T-helper 17 cell (primary cell): ENCODE results near the gene HOXC10. TPM values are rescaled to one million over a fixed set of nuclear protein-coding genes. Genes with fewer than 3 reads are reported as not detected.
A peak's percentile ranks its signal among the peaks of the same experiment; 100 is the strongest.

Experiments used
- ATAC-seq: fragments of 150-1000 bp; cut with Tn5 transposase; 2 replicates; pipeline ENCODE4 v1.10.0; 2021; ENCODE audit warnings: mild to moderate bottlenecking, moderate library complexity
- DNase-seq, 3 donors: peaks; one replicate each; pipeline versions ENCODE4 v3.0.0 to v3.0.0-alpha.2; 2020 to 2021
- H3K9me3 ChIP-seq: one replicate; pipeline ENCODE4 v1.7.0; 2013; ENCODE audit warnings: low read length, mild to moderate bottlenecking; ENCODE audit not compliant: control insufficient read depth, poor library complexity, severe bottlenecking
- H3K27ac Mint-ChIP-seq: one replicate; pipeline ENCODE4 v1.8.0; 2022; ENCODE audit warnings: mild to moderate bottlenecking, moderate library complexity, mixed read lengths
- H3K27me3 Mint-ChIP-seq: one replicate; pipeline ENCODE4 v1.8.0; 2022; ENCODE audit warnings: mixed read lengths
- H3K36me3 Mint-ChIP-seq: one replicate; pipeline ENCODE4 v1.8.0; 2022; ENCODE audit warnings: low read depth, mixed read lengths
- H3K4me1 Mint-ChIP-seq: one replicate; pipeline ENCODE4 v1.8.0; 2022; ENCODE audit warnings: mild to moderate bottlenecking, mixed read lengths
- H3K4me3 Mint-ChIP-seq: one replicate; pipeline ENCODE4 v1.8.0; 2022; ENCODE audit warnings: mild to moderate bottlenecking, moderate library complexity, mixed read lengths
- total RNA-seq, 4 donors: library from RNA in 2 of 4; stranded (reverse) in 2 of 4; gene quantifications; one replicate each; pipeline ENCODE4 v1.2.3 and lab custom pipeline; 2022 to 2026

Gene HOXC10
- total RNA-seq (not detected), total RNA-seq (lab: John Stamatoyannopoulos, UW) (0 reads per million in 2 donors)

GRCh38 chr12:53984901-53985691 is at the start of gene HOXC10:
TSS of gene HOXC10 (plus strand) at chr12:53985146. CDS start at chr12:53985260, 114 bp downstream.
- H3K9me3 ChIP-seq: no peaks in the 10 kb centered on the region
- peak; percentile 47 for ATAC-seq
- Mint-ChIP-seq H3K36me3 (no peaks in the 10 kb centered on the region), H3K27me3 (peaks cover 91% of the 10 kb centered on the region), H3K4me3 (peak within 1 kb of the TSS; percentile 82), H3K27ac (peak within 1 kb of the TSS; percentile 80), H3K4me1 (peaks cover 41% of the 10 kb centered on the region)
- DNase-seq: peak in 2 of 3 donors; percentile 44

- ATAC-seq (no peak), DNase-seq (no peak)
- peak overlapping the region; percentile 15 for H3K4me3 Mint-ChIP-seq
- H3K27ac Mint-ChIP-seq: peak overlapping the region; percentile 37
- H3K4me1 Mint-ChIP-seq: peaks cover 9% of the 10 kb centered on the region
- H3K9me3 ChIP-seq: peaks cover 4% of the 10 kb centered on the region
- H3K27me3 Mint-ChIP-seq: peaks cover 77% of the 10 kb centered on the region
- H3K36me3 Mint-ChIP-seq: peaks cover 5% of the 10 kb centered on the region
Observed at GRCh38 chr12:53935383-53936341, 49.3 kb upstream of the HOXC10 start.

GRCh38 chr12:53937099-53937498 is 47.8 kb upstream of the HOXC10 start:
- peaks cover 5% of the 10 kb centered on the region for H3K36me3 Mint-ChIP-seq
- no peak for ATAC-seq
- no peaks in the 10 kb centered on the region for H3K9me3 ChIP-seq
- H3K4me1 Mint-ChIP-seq: peaks cover 9% of the 10 kb centered on the region
- peaks cover 87% of the 10 kb centered on the region for H3K27me3 Mint-ChIP-seq
- no peak overlapping the region for H3K27ac Mint-ChIP-seq
- peak overlapping the region; percentile 4 for H3K4me3 Mint-ChIP-seq
- DNase-seq: no peak

- H3K36me3 Mint-ChIP-seq: peaks cover 5% of the 10 kb centered on the region
- peak overlapping the region; percentile 4 for H3K4me3 Mint-ChIP-seq
- ATAC-seq (no peak), DNase-seq (no peak)
- no peaks in the 10 kb centered on the region for H3K9me3 ChIP-seq
- peak overlapping the region; percentile 65 for H3K27ac Mint-ChIP-seq
- peaks cover 9% of the 10 kb centered on the region for H3K4me1 Mint-ChIP-seq
- H3K27me3 Mint-ChIP-seq: peaks cover 85% of the 10 kb centered on the region
Observed at GRCh38 chr12:53937596-53938325, 47.2 kb upstream of the HOXC10 start.

- Mint-ChIP-seq H3K27me3 (peaks cover 85% of the 10 kb centered on the region), H3K4me1 (peaks cover 9% of the 10 kb centered on the region), H3K27ac (peak within 1 kb of the TSS; percentile 65), H3K36me3 (peaks cover 5% of the 10 kb centered on the region), H3K4me3 (peak within 1 kb of the TSS; percentile 33)
- H3K9me3 ChIP-seq: no peaks in the 10 kb centered on the region
- DNase-seq (no peak), ATAC-seq (no peak)
Observed at GRCh38 chr12:53938326-53939140, 46.4 kb upstream of the HOXC10 start, which contains the start of gene HOXC13. TSS of gene HOXC13 (plus strand) at chr12:53938831. CDS start at chr12:53938907, 76 bp downstream.

- H3K27ac Mint-ChIP-seq: no peak overlapping the region
- peaks cover 5% of the 10 kb centered on the region for H3K36me3 Mint-ChIP-seq
- peaks cover 85% of the 10 kb centered on the region for H3K27me3 Mint-ChIP-seq
- peaks cover 9% of the 10 kb centered on the region for H3K4me1 Mint-ChIP-seq
- DNase-seq (no peak), ATAC-seq (no peak)
- peak overlapping the region; percentile 33 for H3K4me3 Mint-ChIP-seq
- no peaks in the 10 kb centered on the region for H3K9me3 ChIP-seq
Observed at GRCh38 chr12:53939141-53940108, 45.5 kb upstream of the HOXC10 start.

GRCh38 chr12:53940443-53941014 is 44.4 kb upstream of the HOXC10 start:
- Mint-ChIP-seq H3K27ac (no peak overlapping the region), H3K4me3 (no peak overlapping the region)
- no peaks in the 10 kb centered on the region for H3K9me3 ChIP-seq

GRCh38 chr12:53941187-53941586 is 43.8 kb upstream of the HOXC10 start:
- Mint-ChIP-seq H3K4me1 (peaks cover 9% of the 10 kb centered on the region), H3K4me3 (no peak overlapping the region), H3K36me3 (peaks cover 3% of the 10 kb centered on the region), H3K27ac (no peak overlapping the region), H3K27me3 (peaks cover 85% of the 10 kb centered on the region)
- DNase-seq (no peak), ATAC-seq (no peak)
- no peaks in the 10 kb centered on the region for H3K9me3 ChIP-seq

More at GRCh38 chr12:53940443-53941014, 44.4 kb upstream of the HOXC10 start:
- peaks cover 85% of the 10 kb centered on the region for H3K27me3 Mint-ChIP-seq
- peaks cover 11% of the 10 kb centered on the region for H3K4me1 Mint-ChIP-seq
- ATAC-seq: no peak
- H3K36me3 Mint-ChIP-seq: peaks cover 3% of the 10 kb centered on the region
- no peak for DNase-seq

- Mint-ChIP-seq H3K27ac (no peak overlapping the region), H3K27me3 (peaks cover 85% of the 10 kb centered on the region), H3K4me1 (peaks cover 9% of the 10 kb centered on the region), H3K36me3 (peaks cover 3% of the 10 kb centered on the region), H3K4me3 (no peak overlapping the region)
- H3K9me3 ChIP-seq: no peaks in the 10 kb centered on the region
- ATAC-seq: peak; percentile 40
- DNase-seq: no peak
Observed at GRCh38 chr12:53941750-53942149, 43.2 kb upstream of the HOXC10 start.

- DNase-seq: no peak
- no peak for ATAC-seq
- no peaks in the 10 kb centered on the region for H3K9me3 ChIP-seq
- no peak overlapping the region for H3K4me3 Mint-ChIP-seq
- H3K27ac Mint-ChIP-seq: no peak overlapping the region
- H3K27me3 Mint-ChIP-seq: peaks cover 83% of the 10 kb centered on the region
- H3K4me1 Mint-ChIP-seq: peaks cover 9% of the 10 kb centered on the region
- H3K36me3 Mint-ChIP-seq: no peaks in the 10 kb centered on the region
Observed at GRCh38 chr12:53942467-53942997, 42.4 kb upstream of the HOXC10 start.

GRCh38 chr12:53944209-53944608 is 40.7 kb upstream of the HOXC10 start:
- Mint-ChIP-seq H3K27me3 (peaks cover 93% of the 10 kb centered on the region), H3K4me1 (peaks cover 7% of the 10 kb centered on the region), H3K36me3 (no peaks in the 10 kb centered on the region), H3K27ac (peak overlapping the region; percentile 71), H3K4me3 (no peak overlapping the region)
- ATAC-seq (no peak), DNase-seq (no peak)
- no peaks in the 10 kb centered on the region for H3K9me3 ChIP-seq
